Upper lobe of left lung (tissue), 4 donors: ENCODE results near the gene POMGNT1.

Experiments
- CTCF ChIP-seq, 6 experiments: fragments of 450-650 bp in 4 of 6; fragments of 200-600 bp in 2 of 6; sonication (generic) in 2 of 6; IDR thresholded peaks; one replicate each; pipeline ENCODE4 v1.5.1; 2016 to 2019; ENCODE audit warnings: antibody characterized with exemption in 6 of 6
- EP300 ChIP-seq, 4 donors: sonication (generic); formaldehyde crosslinking; IDR thresholded peaks; one replicate each; pipeline ENCODE4 v1.5.1; 2017; ENCODE audit warnings: antibody characterized with exemption in 4 of 4, control low read depth in 2 of 4
- POLR2A ChIP-seq, 4 donors: fragments of 450-650 bp; IDR thresholded peaks; one replicate each; pipeline ENCODE4 v1.5.1; 2016 to 2017; ENCODE audit warnings: antibody characterized with exemption in 4 of 4, mild to moderate bottlenecking in 2 of 4
- POLR2AphosphoS5 ChIP-seq, 2 donors: sonication (generic); formaldehyde crosslinking; IDR thresholded peaks; one replicate each; pipeline ENCODE4 v1.5.1; 2017; ENCODE audit warnings: antibody characterized with exemption in 2 of 2

GRCh38 chr1:46193285-46193684 is 4.9 kb downstream of the POMGNT1 start:
- no peak for TF ChIP-seq EP300 (IDR thresholded peaks at IDR 0.05)
- TF ChIP-seq CTCF (IDR thresholded peaks at IDR 0.05), result no peak
- TF ChIP-seq POLR2A (IDR thresholded peaks at IDR 0.05), result no peak
- no peak for TF ChIP-seq POLR2AphosphoS5 (IDR thresholded peaks at IDR 0.05)
